ENCODE data around the gene MPDZ.

The MPDZ gene

DNA sequence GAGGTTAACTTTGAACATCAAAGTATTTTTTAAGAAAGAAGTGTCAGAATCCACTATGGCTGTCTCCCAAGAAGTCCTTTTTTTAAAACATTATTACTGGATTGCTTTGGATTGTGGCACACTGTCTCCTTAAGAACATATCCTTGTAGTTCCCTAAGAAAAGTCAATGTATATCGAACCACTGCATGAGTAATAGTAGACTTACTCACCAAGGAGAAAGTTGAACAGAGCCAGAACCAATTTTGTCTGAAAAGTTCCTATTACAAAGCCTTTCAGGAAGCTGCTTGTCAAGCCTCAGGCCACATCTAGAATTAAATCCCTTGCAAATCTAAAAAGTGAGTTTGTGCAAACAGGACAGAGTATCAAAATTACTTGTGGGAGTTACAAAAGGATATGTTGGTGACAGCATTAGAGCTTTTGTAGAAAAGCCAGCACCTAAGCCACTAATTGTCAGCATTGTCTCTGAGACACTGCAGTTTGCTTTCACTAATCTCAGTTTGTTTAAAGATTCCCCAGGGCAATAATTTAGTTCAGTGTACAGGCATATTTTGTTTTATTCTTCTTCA, 195.4 kb downstream of the MPDZ start:
- no peak for DNase-seq (ENCODE audit: low read depth)

DNA sequence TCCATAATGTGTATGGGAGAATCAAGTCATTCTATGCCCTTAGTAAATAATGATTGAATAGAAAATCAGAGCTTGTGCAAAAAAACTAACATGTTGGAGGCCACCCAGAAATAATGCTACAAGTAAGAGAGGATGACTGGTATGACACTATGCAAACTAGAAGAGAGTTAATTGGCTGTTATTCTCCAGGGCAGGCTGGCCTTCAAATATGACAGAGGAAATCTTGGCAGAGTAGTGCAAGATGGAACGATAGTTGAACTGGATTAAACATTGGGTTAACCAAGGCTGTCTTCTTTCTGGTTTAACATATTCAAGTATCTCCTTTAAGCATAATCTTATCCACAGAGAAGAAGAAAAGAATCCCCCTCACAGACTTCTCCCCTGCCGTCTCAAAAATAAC, 196.1 kb downstream of the MPDZ start:
- no peak for DNase-seq (ENCODE audit: low read depth)

DNA sequence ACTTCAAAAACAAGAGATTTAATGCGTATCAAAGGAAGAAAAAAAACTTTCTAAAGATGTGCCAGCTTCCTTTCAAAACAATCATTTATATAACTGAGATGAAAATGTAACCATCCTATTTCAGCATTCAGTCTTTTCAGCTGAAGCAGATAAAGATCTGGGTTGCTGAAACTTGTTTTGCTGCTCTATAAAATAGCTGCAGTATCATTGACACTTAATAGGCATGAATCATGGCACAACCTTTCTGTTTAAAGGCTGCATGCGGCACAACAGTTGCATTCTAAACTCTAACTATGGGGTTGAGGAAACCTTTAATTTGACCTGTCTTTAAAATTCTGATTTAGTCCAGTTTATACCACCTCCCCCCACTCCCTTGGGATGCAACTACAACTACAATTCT, 196.7 kb downstream of the MPDZ start:
- DNase-seq (ENCODE audit: low read depth), result no peak

DNA sequence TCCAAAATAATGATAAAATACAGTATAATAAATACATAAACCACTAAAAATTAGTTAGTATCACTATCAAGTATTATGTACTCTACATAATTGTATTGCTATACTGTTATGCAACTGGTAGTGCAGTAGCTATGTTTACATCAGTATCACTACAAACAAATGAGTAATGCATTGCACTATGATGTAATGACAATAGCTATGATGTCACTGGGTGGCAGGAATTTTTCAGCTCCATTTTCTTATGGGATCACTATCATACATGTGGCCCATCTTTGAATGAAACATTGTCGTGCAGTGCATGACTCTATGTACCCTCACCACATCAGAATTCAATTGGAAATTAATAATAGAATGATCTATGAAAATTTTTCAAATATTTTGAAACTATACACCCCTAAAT, 201.3 kb downstream of the MPDZ start:
- DNase-seq (ENCODE audit: low read depth), result no peak

DNA sequence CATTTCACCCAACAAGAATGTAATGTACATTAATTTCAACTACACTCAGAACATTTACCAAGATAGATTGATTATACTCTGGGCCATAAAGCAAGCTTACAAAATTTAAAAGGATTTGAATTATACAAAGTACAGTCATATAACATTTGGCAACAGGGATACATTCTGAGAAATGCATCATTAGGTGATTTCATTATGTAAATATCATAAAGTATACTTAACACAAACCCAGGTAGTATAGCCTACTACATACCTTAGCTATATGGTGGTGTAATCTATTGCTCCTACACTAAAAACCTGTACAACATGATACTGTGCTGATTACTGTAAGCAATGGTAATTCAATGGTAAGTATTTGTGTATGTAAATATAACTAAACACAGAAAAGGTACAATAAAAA, 202.9 kb downstream of the MPDZ start:
- DNase-seq (ENCODE audit: low read depth), result no peak

DNA sequence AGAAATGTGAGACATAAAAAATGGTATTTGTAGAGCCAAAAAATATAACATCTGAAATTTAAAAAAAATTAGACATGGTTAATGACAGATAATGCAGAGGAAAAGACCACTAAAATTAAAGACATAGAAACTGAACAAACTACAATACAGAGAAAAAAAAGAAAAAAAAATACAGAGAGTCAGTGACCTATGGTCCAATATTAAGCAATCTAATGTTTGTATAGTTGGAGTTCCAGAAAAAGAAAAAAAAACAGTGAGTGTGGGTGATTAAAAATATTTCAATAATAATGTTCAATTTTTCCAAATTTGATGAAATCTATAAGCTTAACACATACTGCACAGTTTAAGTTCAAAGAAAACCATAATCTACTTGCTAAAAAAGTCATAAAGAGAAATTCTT, 207.6 kb downstream of the MPDZ start:
- no peak for DNase-seq (ENCODE audit: low read depth)

DNA sequence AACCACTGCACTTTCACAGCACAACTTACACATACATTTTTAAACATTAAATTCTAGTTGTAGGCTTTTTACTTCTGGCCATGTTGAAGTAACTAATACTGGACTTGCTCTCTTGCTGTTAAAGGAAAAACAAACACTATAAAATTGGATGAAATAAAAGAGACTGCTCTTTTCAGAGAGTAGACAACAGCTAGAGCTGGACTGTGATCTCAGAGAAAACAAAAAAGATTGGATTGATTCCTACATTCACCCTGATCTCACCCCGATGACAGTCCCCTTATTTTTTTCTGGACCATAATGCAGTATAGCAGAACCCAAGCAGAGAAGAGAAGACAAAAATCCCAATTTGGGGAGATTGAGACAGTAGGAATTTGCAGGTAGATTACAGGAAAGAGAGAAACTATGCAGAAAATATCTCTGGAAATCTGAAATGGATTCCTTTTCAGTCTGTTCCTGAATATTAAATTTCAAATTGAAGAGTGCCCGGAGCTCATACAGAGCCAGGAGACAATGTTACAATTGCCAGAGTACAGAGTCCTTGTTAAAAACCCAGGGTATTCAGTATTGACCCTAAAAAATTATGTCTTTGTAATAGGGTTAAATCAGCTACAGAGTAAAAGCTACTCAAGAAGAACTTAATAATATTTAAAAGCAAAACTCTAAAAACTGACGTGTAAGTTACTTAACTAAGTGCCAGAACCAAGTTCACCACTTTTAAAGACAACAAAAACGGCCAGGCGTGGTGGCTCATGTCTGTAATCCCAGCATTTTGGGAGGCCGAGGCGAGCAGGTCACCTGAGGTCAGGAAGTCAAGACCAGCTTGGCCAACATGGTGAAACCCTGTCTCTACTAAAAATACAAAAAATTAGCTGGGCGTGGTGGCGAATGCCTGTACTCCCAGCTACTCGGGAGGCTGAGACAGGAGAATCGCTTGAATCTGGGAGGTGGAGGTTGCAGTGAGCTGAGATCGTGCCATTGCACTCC, 208.6 kb downstream of the MPDZ start:
- DNase-seq (ENCODE audit: low read depth), result no peak

DNA sequence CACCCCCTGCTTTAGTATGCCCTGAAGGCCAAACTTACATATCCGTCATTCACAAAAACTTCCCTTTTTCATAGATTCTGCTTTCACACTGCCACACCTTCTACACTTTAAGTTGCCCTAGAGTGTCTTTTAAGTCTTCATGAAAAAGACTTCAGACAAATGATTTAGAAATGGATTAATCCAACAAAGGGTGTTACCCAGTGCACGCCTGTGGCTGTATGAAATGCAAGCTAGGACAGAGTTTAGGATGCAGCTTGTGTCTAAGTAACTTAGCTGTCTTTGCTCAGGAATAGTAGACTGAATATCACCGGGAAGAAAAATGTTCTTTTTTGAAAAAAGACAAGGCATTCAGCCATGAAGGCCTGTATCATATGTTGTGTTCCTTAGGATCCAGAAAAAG, 210.0 kb downstream of the MPDZ start:
- DNase-seq (ENCODE audit: low read depth), result no peak

DNA sequence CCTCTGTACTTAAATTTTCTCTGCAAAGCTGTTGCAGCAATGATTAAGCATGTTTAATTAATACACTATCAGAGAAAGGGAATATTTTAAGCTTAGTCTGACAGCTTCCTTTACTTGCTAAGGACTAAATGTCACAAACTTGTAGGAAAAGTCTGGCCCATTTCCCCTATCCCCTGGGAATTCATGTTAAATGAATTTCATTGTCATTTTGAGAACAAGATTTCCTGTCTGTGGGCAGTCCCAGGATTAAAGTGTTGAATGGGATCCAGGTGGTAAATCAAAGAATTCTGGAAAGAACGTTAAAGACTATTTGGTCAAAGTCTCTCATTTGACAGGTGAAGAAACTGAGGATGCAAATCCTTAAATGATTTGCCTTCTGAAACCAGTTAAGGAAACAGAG, 214.8 kb downstream of the MPDZ start:
- no peak for DNase-seq (ENCODE audit: low read depth)

DNA sequence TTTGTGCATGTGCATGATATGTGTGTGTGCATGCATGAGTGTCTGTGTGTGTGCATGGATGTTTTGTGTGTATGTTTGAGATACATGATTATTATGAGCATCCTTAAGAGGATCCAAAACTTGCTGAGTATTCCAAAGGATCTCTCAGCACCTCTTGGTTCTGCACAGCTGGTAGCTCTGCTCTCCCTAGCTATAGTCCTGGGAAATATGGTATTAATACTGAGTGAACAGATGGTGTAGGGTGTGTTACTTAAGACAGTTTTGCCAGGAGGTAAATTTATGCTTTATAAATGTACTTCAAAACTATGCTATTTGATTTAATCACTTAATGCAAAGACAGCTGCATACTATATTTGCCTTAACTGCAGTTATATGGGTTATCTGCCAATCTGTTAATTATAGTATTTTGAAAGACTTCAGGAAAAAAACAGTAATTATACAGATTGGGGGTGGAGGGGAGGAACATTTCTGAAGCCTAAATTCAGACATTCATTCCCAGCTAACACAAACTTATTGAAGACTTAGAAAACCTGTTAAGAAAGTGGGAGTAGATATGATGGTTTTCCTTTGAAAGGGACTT, 215.5 kb downstream of the MPDZ start:
- DNase-seq (ENCODE audit: low read depth), result no peak

DNA sequence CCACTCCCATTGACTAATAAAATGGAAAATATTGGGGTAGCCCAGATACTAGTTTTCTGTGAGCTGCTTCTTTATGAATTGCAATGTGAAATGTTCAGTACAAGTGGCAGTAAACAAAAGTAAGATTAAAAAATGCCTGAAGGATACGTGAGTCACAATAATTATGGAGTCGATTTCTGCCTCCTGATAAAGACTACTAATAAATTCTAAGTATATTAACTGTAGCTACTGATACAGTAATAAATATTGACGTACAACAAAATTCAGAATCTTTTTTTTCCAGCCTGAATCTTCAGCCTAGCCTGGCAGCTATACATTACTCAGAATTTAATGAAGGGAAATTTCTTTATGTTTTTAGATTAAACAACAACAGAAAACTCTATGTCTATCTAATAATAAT, 218.1 kb downstream of the MPDZ start:
- no peak for DNase-seq (ENCODE audit: low read depth)

All from HS-27A (cell line).